Measurements from ENCODE around the gene ITGA7.

Gene ITGA7

DNA sequence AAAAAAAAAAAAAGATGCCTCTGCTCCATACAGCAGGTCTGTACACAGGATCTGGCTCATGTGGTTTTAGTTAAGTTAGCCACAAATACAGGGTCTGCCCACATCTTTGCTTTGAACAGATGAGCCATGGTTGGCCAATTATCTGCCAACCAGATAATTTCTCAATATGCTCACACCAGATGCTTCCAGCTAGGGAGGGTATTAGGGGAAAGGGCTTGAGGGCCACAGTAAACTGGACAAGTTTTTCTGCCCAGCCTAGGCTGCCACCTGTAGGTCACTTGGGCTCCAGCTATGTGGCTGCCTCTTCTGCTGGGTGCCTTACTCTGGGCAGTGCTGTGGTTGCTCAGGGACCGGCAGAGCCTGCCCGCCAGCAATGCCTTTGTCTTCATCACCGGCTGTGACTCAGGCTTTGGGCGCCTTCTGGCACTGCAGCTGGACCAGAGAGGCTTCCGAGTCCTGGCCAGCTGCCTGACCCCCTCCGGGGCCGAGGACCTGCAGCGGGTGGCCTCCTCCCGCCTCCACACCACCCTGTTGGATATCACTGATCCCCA is 13.3 kb upstream of the ITGA7 start:
- no peak for TF ChIP-seq ZFX (IDR thresholded peaks at IDR 0.05; ENCODE audit: borderline replicate concordance)
- TF ChIP-seq, protein P1, sequence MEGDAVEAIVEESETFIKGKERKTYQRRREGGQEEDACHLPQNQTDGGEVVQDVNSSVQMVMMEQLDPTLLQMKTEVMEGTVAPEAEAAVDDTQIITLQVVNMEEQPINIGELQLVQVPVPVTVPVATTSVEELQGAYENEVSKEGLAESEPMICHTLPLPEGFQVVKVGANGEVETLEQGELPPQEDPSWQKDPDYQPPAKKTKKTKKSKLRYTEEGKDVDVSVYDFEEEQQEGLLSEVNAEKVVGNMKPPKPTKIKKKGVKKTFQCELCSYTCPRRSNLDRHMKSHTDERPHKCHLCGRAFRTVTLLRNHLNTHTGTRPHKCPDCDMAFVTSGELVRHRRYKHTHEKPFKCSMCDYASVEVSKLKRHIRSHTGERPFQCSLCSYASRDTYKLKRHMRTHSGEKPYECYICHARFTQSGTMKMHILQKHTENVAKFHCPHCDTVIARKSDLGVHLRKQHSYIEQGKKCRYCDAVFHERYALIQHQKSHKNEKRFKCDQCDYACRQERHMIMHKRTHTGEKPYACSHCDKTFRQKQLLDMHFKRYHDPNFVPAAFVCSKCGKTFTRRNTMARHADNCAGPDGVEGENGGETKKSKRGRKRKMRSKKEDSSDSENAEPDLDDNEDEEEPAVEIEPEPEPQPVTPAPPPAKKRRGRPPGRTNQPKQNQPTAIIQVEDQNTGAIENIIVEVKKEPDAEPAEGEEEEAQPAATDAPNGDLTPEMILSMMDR (IDR thresholded peaks at IDR 0.05), result peak; percentile 89
- peak overlapping the region; percentile 99 for H3K27ac ChIP-seq

DNA sequence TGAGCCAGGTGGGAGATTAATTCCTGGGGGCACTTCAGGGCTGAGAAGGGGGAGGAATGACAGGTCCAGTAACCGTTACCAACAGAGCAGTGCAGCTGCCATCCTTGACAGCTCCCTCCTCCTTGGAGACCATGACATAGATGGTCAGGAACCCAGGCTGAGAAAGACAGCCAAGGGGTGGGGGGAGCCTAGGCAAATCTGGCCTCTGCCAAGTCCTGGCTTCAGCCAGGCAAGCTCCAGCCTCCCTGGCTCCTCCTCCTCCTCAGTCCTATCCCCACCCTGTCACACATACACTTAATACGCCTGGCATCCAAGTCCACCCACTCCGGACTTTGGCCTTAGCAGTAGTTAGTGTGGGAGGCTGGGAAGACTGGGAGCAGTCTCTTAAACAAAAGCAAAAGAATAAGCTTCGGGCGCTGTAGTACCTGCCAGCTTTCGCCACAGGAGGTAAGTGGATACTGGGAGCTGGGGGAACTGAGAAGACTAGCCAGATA is 12.4 kb upstream of the ITGA7 start, which contains the start of gene RDH5:
RDH5 (plus strand) TSS at position 323 of the 494 bp plus-strand sequence. CDS start 792 bp downstream, outside the sequence.
- peak within 1 kb of the TSS; percentile 99 for H3K27ac ChIP-seq
- TF ChIP-seq, protein P1 (IDR thresholded peaks at IDR 0.05), result no peak
- no peak for TF ChIP-seq ZFX (IDR thresholded peaks at IDR 0.05; ENCODE audit: borderline replicate concordance)

DNA sequence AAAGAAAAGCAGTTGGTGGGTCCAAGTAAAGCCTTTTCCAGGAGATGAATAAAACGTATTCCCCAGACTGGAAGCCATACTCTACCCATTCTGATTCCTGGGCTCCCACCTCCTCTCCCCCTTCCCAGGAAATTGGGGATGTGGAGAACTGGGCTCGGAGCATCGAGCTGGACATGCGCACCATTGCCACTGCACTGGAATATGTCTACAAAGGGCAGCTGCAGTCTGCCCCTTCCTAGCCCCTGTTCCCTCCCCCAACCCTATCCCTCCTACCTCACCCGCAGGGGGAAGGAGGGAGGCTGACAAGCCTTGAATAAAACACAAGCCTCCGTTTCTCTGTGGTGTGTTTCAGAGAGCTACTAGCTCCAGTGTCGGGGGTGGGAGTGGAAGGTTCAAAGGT is 11.7 kb upstream of the ITGA7 start:
- no peak for TF ChIP-seq ZFX (IDR thresholded peaks at IDR 0.05; ENCODE audit: borderline replicate concordance)
- peak overlapping the region; percentile 99 for H3K27ac ChIP-seq

DNA sequence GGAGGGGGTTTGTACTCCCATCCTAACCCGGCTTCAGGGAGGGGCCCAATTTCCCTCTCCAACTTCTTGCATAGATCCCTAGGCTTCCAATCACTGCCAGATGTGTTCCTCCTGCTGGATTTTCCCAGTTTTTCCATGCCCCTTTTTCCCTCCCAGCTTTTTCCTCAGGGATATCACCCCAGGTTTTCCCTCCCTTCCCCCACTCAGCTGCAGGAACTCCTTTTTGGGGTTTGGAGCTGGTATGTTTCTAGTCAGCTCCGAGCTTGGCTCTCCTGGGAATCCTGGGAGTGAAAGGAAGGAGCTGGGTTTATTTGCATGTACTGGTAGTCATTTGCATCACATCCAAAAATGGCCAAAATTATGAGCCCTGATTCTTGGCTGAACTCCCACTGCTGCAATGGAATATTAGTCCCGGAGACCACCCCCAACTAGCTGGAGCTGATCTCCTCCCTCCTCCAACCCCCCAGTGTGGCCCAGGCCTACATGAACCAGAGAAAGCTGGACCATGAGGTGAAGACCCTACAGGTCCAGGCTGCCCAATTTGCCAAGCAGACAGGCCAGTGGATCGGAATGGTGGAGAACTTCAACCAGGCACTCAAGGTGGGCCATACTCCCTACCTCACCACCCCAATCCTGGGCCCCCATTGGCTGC is 11.0 kb upstream of the ITGA7 start:
- TF ChIP-seq, protein P1 (IDR thresholded peaks at IDR 0.05), result no peak
- no peak for TF ChIP-seq ZFX (IDR thresholded peaks at IDR 0.05; ENCODE audit: borderline replicate concordance)
- H3K27ac ChIP-seq, result peak overlapping the region; percentile 99

DNA sequence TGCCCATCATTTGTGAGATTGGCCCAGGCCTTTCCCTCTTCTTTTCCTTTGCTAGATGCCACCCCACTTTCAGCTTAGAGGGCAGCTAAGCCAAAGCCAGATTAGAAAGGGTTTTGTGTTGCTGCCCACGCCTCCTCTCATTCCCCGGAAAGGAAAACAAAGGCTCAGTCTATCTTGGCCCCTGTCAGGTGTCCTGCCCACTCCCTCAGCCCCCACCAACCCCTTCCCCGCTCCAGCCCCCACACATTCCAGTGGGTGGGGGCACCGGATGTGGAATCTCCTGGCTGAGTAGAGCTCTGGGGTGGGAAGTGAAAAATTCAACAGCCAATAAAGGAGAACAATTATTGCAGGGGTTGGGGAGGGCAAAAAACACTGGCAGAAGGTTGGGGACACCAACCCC is 10.3 kb upstream of the ITGA7 start:
- peak overlapping the region; percentile 99 for H3K27ac ChIP-seq
- TF ChIP-seq, protein P1 (IDR thresholded peaks at IDR 0.05), result no peak
- no peak for TF ChIP-seq ZFX (IDR thresholded peaks at IDR 0.05; ENCODE audit: borderline replicate concordance)

DNA sequence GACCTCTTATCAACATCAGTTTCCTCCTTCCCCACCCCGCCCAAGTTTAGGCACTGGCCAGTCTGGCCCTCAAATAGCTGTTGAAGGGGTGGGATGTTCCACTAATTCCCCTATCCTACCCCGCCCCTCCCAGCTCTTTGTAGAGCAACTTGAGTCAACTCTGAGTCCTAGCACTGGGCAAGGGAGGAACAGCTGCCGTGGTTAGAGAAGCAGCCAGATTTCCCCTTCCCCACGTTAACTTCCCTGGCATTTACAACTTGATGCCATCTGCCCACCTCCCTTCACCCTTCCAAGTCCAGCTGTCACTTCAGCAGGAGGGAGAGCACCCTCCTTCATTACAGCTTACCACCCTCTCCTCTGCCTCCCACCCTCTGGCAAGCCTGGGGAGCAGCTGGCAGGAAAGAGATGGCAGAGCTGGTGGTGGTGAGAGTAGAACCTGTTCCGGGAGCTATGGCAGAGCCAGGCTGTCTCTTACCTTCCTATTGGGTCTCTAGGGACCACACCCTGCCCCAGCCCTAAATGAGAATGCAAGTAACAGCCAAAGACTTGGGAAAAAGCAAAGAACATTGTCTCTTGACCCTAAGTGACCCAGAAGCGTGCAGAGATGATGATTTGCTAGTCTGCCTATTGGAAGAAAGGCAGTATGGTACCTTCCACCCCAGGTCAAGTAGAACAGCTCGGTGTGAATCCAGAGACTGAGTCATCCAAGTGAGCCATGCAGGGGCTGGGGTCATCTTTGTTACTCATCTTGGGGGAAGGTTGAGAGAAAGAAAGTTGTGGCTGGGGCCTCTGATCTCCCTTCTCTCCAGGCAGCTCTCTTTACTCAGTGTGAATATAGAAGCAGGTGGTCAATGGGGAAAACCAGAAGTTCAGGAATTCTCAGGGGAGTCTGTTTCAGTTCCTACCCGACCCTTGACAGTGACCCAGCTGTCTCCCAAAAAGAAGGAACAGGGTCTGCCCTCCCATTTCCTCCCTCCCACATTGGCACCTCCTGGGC is 9.6 kb upstream of the ITGA7 start:
- TF ChIP-seq ZFX (IDR thresholded peaks at IDR 0.05; ENCODE audit: borderline replicate concordance), result no peak
- TF ChIP-seq, protein P1 (IDR thresholded peaks at IDR 0.05), result no peak
- peak overlapping the region; percentile 99 for H3K27ac ChIP-seq

DNA sequence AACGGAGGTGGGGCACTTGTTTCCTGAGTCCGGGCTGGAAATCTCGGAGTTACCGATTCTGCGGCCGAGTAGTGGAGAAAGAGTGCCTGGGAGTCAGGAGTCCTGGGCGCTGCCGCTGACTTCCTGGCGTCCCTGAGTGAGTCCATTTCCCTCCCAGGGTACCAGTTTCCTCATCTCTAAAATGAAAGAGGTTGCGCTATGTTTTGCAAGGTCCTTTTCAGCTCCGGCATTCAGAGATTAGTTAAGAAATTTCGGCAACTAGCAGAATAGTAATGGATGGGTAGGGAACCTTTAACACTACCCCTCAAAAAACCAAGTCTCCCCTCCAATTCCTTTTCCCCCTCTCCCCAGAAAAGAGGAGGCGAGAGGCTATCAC is 8.9 kb upstream of the ITGA7 start:
- no peak for TF ChIP-seq ZFX (IDR thresholded peaks at IDR 0.05; ENCODE audit: borderline replicate concordance)
- TF ChIP-seq, protein P1 (IDR thresholded peaks at IDR 0.05), result no peak
- peak overlapping the region; percentile 99 for H3K27ac ChIP-seq
